Measurements from ENCODE around the gene PLCD4. TPM values are rescaled to one million over a fixed set of nuclear protein-coding genes. Genes with fewer than 3 reads are reported as not detected.

Gene PLCD4
- total and polyA plus RNA-seq, 2 experiments from 2014 or later: 0.65 to 1.7 TPM

DNA sequence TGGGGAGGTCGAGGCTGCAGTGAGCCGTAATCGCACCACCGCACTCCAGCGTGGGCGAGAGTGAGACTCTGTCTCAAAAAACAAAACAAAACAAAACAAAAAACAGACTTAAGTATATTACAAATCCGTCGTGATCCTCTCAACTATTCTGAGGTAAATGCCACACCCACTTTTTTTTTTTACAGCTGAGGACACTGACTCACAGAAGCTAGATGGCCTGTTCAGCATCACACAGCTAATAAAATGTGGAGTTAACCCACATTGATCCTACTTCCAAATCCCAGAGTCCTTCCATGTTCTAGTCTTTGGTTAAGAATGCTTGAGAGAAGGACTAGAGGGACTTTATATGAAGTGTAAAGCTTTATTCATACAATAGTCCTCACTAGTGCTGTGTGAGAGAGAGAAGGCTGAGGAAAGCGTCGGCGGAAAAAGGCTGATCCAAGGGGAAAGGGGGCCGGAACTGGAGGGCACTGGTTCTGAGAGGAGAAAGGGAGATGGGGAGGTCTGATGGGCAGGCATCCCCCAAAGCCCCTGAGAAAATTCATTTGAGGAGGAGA lies 63.5 kb downstream of the PLCD4 start:
- Histone ChIP-seq H3K79me2 (peaks cover 27% of the 10 kb centered on the region), H3K4me3 (peak overlapping the region; percentile 42), H2AFZ (peak overlapping the region; percentile 61), H3K9me3 (ENCODE audit: low read depth) (no peaks in the 10 kb centered on the region), H3K27ac (peak overlapping the region; percentile 91), H3K4me2 (peak overlapping the region; percentile 81), H3K4me1 (ENCODE audit: insufficient read depth) (peaks cover 8% of the 10 kb centered on the region), H3K9me2 (replicated peaks; ENCODE audit: insufficient read depth) (no peaks in the 10 kb centered on the region), H4K20me1 (ENCODE audit: insufficient read depth, poor library complexity, severe bottlenecking) (no peaks in the 10 kb centered on the region), H3K36me3 (replicated peaks; ENCODE audit: insufficient read depth, low read depth) (no peaks in the 10 kb centered on the region), H3K27me3 (no peaks in the 10 kb centered on the region)
- TF ChIP-seq EZH2 (IDR thresholded peaks at IDR 0.05; ENCODE audit: borderline replicate concordance) (no peak), EZH2phosphoT487 (IDR thresholded peaks at IDR 0.05; ENCODE audit: low read depth, severe bottlenecking, unreplicated experiment) (no peak)
- TF ChIP-seq, protein P1, sequence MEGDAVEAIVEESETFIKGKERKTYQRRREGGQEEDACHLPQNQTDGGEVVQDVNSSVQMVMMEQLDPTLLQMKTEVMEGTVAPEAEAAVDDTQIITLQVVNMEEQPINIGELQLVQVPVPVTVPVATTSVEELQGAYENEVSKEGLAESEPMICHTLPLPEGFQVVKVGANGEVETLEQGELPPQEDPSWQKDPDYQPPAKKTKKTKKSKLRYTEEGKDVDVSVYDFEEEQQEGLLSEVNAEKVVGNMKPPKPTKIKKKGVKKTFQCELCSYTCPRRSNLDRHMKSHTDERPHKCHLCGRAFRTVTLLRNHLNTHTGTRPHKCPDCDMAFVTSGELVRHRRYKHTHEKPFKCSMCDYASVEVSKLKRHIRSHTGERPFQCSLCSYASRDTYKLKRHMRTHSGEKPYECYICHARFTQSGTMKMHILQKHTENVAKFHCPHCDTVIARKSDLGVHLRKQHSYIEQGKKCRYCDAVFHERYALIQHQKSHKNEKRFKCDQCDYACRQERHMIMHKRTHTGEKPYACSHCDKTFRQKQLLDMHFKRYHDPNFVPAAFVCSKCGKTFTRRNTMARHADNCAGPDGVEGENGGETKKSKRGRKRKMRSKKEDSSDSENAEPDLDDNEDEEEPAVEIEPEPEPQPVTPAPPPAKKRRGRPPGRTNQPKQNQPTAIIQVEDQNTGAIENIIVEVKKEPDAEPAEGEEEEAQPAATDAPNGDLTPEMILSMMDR (IDR thresholded peaks at IDR 0.05; ENCODE audit: poor library complexity): no peak
- WGBS (ENCODE audit: low lambda C conversion rate, missing lambda C conversion rate): 45% methylated on average over 12 of the region's 12 CpGs
- DNase-seq (ENCODE audit: low spot score): peak; percentile 50

DNA sequence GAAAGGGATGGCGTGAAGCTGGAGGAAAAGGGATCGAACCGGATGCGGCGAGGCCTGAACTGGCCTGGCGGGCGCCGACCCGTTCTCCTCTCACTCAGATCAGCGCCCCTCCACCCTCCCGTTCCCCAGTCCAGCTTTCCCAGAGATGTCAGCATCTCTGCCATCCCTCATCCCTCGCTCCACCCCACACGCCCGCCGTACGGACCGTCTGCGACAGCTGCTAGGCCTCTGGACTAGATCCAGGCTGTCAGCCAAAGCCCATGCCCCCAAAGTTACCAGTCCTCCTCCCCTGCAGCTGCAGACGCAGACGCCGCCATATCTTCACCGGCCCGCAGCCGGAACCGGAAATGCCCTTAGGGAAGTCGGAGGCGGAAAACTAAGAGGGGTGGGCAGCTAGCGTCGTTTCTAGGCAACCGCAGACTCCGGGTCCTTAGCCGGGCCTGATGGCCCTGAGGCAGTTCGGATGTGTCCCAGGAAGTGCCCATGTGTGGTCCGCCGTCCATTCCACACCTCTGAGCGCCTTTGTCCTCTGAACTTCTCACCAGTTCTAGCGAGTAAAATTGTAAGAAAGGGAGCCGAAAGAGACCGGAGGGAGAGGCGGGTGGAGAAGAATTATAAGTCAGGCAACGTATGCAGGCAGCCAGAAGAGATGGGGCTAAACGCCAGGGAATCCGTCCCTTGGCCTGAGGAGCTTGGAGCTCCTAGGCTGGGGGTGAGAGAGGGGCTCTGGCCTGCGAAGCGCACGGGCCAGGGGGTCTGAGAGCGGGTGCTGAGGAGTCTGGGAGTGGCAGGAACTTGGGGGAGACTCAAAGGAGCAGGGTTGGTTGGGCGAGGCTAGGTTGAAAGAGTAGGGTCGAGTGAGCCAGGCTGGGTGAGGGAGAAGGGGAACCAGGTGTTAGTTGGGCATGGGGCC lies 64.2 kb downstream of the PLCD4 start, which contains the start of the genes RNF25 and STK36:
Gene RNF25, minus strand, starts transcription at position 349 of the 913 bp plus-strand sequence. Its CDS starts 32 bp downstream, at position 317.
Gene STK36, plus strand, starts transcription at position 433 of the 913 bp plus-strand sequence. CDS start 744 bp downstream, outside the sequence.
- Histone ChIP-seq H3K36me3 (replicated peaks; ENCODE audit: insufficient read depth, low read depth) (no peaks in the 10 kb centered on the region), H4K20me1 (ENCODE audit: insufficient read depth, poor library complexity, severe bottlenecking) (no peaks in the 10 kb centered on the region), H3K9me2 (replicated peaks; ENCODE audit: insufficient read depth) (no peaks in the 10 kb centered on the region), H3K27me3 (no peaks in the 10 kb centered on the region), H3K27ac (peak within 1 kb of the TSS; percentile 91), H3K79me2 (peaks cover 27% of the 10 kb centered on the region), H3K4me2 (peak within 1 kb of the TSS; percentile 81), H2AFZ (peak within 1 kb of the TSS; percentile 61), H3K4me3 (peak within 1 kb of the TSS; percentile 42), H3K4me1 (ENCODE audit: insufficient read depth) (peaks cover 8% of the 10 kb centered on the region), H3K9me3 (ENCODE audit: low read depth) (no peaks in the 10 kb centered on the region)
- WGBS (ENCODE audit: low lambda C conversion rate, missing lambda C conversion rate): 2% methylated on average over 41 of the region's 49 CpGs
- peak; percentile 94 for DNase-seq (ENCODE audit: low spot score)
- TF ChIP-seq, protein P1 (IDR thresholded peaks at IDR 0.05; ENCODE audit: poor library complexity): no peak
- TF ChIP-seq EZH2 (IDR thresholded peaks at IDR 0.05; ENCODE audit: borderline replicate concordance) (no peak), EZH2phosphoT487 (IDR thresholded peaks at IDR 0.05; ENCODE audit: low read depth, severe bottlenecking, unreplicated experiment) (no peak)

DNA sequence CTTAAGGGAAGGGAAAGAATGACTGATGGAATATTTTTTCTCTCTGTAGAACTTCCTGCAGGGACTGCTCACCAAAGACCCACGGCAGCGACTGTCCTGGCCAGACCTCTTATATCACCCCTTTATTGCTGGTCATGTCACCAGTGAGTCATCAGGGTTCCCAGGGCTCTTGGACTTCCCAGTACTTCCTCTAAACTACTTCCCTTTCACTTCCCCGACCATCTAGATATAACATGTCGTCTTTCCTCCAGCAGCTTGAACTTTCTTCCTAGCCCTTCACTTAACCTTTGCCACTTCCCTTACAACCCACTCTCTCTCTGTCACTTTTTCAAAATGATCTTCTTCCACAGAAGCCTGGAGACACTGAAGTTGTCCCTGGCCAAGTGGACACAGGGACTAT lies 71.4 kb downstream of the PLCD4 start:
- Histone ChIP-seq H3K4me1 (ENCODE audit: insufficient read depth) (no peaks in the 10 kb centered on the region), H3K9me2 (replicated peaks; ENCODE audit: insufficient read depth) (no peaks in the 10 kb centered on the region), H3K27me3 (no peaks in the 10 kb centered on the region), H3K36me3 (replicated peaks; ENCODE audit: insufficient read depth, low read depth) (no peaks in the 10 kb centered on the region), H3K4me3 (no peak overlapping the region), H3K79me2 (no peaks in the 10 kb centered on the region), H3K27ac (no peak overlapping the region), H3K9me3 (ENCODE audit: low read depth) (no peaks in the 10 kb centered on the region), H4K20me1 (ENCODE audit: insufficient read depth, poor library complexity, severe bottlenecking) (no peaks in the 10 kb centered on the region), H2AFZ (no peak overlapping the region), H3K4me2 (no peak overlapping the region)
- no peak for TF ChIP-seq EZH2phosphoT487 (IDR thresholded peaks at IDR 0.05; ENCODE audit: low read depth, severe bottlenecking, unreplicated experiment)
- TF ChIP-seq EZH2 (IDR thresholded peaks at IDR 0.05; ENCODE audit: borderline replicate concordance): no peak
- TF ChIP-seq, protein P1 (IDR thresholded peaks at IDR 0.05; ENCODE audit: poor library complexity): no peak
- WGBS (ENCODE audit: low lambda C conversion rate, missing lambda C conversion rate): 85% methylated on average over 4 of the region's 4 CpGs
- DNase-seq (ENCODE audit: low spot score): no peak
